Measurements from ENCODE around the gene GARNL3.

- TF ChIP-seq CTCF (IDR thresholded peaks at IDR 0.05; ENCODE audit: insufficient read depth, low read depth, low read length): peak; percentile 33
- TF ChIP-seq EZH2 (IDR thresholded peaks at IDR 0.05; ENCODE audit: insufficient read depth, low read length): no peak
Observed at GRCh38 chr9:127360250-127360649, 95.7 kb downstream of the GARNL3 start.

All from astrocyte (in vitro differentiated cells and primary cell).